ENCODE measurements around the gene MBOAT2.

Gene MBOAT2

DNA sequence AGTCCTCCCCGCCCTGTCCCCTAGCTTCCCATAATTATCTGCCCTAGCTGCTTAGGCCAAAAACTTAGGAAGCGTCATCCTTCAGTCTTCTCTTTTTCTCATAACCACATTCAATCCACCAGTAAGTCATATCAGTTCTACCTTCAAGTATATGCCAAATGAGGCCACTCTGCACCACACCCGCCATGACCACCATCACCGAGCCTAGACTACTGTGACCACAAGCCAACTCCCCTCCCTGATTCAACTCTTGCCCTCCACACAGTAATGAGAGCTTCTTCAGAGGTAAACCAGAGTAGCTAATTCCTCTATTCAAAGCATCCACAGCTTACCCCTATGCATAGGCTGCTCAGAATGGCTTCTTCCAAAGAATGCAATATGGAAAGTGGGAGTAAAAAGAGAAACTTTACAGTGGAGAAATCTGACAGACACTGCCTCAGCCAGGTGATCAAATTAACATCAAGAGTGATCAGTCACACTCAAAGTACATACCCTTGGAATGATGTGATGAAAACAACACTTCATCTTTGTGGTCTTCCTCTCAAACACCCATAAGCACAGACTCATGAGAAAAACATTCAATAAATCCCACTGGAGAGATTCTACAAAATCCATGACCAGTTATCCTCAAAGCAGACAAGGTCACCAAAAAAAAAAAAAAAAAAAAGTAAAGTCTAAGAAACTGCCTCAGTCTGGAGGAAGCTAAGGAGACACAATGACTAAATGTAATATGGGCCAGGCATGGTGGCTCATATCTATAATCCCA lies 17.7 kb downstream of the MBOAT2 start:
- TF ChIP-seq, protein P1, sequence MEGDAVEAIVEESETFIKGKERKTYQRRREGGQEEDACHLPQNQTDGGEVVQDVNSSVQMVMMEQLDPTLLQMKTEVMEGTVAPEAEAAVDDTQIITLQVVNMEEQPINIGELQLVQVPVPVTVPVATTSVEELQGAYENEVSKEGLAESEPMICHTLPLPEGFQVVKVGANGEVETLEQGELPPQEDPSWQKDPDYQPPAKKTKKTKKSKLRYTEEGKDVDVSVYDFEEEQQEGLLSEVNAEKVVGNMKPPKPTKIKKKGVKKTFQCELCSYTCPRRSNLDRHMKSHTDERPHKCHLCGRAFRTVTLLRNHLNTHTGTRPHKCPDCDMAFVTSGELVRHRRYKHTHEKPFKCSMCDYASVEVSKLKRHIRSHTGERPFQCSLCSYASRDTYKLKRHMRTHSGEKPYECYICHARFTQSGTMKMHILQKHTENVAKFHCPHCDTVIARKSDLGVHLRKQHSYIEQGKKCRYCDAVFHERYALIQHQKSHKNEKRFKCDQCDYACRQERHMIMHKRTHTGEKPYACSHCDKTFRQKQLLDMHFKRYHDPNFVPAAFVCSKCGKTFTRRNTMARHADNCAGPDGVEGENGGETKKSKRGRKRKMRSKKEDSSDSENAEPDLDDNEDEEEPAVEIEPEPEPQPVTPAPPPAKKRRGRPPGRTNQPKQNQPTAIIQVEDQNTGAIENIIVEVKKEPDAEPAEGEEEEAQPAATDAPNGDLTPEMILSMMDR (IDR thresholded peaks at IDR 0.05; ENCODE audit: insufficient read depth, low read length, missing control alignments) = no peak
- no peak overlapping the region for H3K4me3 ChIP-seq (ENCODE audit: low read depth, low read length)
- POLR2A ChIA-PET = interaction anchor here (0.6 kb wide), 1 partner anchor 18 kb away, joined by 5 read pairs; the partner anchor contains the start of gene MBOAT2
- DNase-seq (ENCODE audit: low read depth, low spot score) = no peak
- CTCF ChIA-PET = interaction anchor here (0.6 to 1.4 kb wide), 3 partner anchors 9 to 155 kb away, joined by 3 to 4 read pairs (median 4); no protein-coding TSS in a partner anchor

DNA sequence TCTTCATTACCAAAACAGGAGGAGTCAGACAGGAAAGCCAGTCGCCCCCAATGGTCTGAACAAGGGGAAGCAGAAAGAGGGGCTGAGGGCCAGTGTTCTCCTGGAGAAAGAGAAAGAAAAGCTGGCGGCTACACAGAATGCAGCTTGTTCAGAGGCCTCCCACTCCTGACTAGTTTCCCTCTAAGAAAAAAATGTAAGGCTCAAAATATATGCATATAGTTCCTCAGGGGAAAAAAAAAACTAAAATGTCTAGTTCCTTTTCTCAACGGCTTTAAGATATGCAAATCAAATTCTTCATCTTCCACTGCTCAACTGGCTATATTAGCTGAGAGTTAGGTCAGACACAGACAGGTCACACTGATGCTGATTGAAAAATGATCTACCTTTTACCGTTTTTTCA lies 18.6 kb downstream of the MBOAT2 start:
- ChIA-PET CTCF (interaction anchor here (1.1 to 1.4 kb wide), 2 partner anchors 10 to 156 kb away, joined by 3 to 4 read pairs; no protein-coding TSS in a partner anchor), POLR2A (no interaction called here)
- no peak overlapping the region for H3K4me3 ChIP-seq (ENCODE audit: low read depth, low read length)
- DNase-seq (ENCODE audit: low read depth, low spot score) = no peak
- TF ChIP-seq, protein P1 (IDR thresholded peaks at IDR 0.05; ENCODE audit: insufficient read depth, low read length, missing control alignments) = no peak

DNA sequence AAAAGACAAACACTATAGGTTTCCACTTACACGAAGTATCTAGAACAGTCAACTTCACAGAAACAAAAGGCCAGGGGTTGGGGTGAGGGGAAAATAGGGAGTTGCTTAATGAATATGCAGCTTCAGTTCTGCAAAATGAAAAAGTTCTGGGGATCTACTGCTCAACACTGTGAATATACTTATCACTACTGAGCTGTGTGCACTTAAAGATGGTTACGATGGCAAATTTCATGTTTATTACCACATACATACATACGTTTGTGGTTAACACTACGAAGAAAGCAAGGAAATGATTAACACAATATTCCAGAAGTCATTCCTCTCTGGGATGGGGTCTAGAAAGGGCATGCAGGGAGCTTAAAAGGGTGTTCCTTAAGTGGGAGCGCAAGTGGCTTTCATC lies 19.3 kb downstream of the MBOAT2 start:
- DNase-seq (ENCODE audit: low read depth, low spot score) = no peak
- no peak overlapping the region; the same call in 1 of the 2 replicates for H3K4me3 ChIP-seq (ENCODE audit: low read depth, low read length)
- ChIA-PET CTCF (interaction anchor here (1.1 kb wide), 1 partner anchor 9 kb away, joined by 3 read pairs; no protein-coding TSS in a partner anchor), POLR2A (interaction anchor here (1.0 kb wide), 1 partner anchor 128 kb away, joined by 3 read pairs; no protein-coding TSS in a partner anchor)
- TF ChIP-seq, protein P1 (IDR thresholded peaks at IDR 0.05; ENCODE audit: insufficient read depth, low read length, missing control alignments) = no peak

DNA sequence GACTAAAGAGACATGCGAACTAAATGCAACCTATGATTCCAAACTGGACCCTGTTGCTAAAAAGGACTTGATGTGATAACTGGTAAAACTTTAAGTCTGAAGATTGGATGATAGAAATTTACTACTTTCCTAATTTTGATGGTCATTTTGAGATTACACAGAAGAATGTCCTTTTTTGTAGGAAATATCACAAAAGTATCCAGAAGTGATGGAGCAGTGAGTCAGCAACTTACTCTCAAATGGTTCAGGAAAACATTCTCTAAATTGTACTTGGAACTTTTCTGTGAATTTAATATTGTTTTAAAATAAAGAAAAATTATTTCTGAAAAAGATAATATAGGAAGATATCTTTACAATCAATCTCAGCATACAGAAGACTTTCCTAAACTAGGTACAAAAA lies 19.9 kb downstream of the MBOAT2 start:
- no peak for DNase-seq (ENCODE audit: low read depth, low spot score)
- POLR2A ChIA-PET = interaction anchor here (1.0 kb wide), 1 partner anchor 129 kb away, joined by 3 read pairs; no protein-coding TSS in a partner anchor
- TF ChIP-seq, protein P1 (IDR thresholded peaks at IDR 0.05; ENCODE audit: insufficient read depth, low read length, missing control alignments) = no peak
- CTCF ChIA-PET = no interaction called here
- H3K4me3 ChIP-seq (ENCODE audit: low read depth, low read length) = no peak overlapping the region

DNA sequence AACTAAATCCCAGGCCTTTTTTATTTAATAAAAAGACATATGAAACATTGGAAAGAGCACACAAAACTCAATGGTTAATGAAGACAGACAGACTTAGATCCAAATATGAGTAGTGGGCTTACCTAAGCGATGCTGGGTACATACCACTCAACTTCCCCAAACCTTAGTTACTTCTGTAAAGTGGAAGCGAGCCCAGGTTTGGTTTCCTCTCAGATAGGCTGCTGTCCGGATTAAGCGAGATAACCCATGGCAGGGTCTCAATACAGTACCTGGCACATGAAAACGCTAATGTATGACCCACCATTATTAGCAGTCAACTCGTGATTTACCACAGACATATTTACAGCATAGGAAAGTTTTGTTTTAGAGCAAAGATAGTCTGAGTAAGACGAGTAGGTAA lies 21.6 kb downstream of the MBOAT2 start:
- ChIA-PET POLR2A (no interaction called here), CTCF (no interaction called here)
- TF ChIP-seq, protein P1 (IDR thresholded peaks at IDR 0.05; ENCODE audit: insufficient read depth, low read length, missing control alignments) = no peak
- no peak overlapping the region for H3K4me3 ChIP-seq (ENCODE audit: low read depth, low read length)
- no peak for DNase-seq (ENCODE audit: low read depth, low spot score)

DNA sequence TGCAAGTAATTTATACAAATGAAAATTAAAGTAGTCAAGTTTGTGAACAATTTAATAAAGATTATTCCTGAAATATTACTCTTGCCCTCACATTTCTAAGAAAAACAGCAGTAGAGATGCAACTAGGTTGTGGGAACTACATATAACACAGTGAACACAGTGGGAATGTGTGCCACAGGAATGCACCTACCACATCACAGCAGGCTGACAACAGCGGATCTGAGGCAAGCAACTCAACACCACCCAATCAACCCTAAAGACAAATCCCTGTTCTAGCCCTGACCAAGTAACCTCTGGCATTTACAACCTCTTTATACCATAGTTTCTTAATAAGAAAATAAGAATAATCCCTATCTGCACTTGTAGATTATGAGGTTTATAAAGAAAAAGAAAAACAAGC lies 23.4 kb downstream of the MBOAT2 start:
- ChIA-PET POLR2A (no interaction called here), CTCF (no interaction called here)
- TF ChIP-seq, protein P1 (IDR thresholded peaks at IDR 0.05; ENCODE audit: insufficient read depth, low read length, missing control alignments) = no peak
- DNase-seq (ENCODE audit: low read depth, low spot score) = no peak
- H3K4me3 ChIP-seq (ENCODE audit: low read depth, low read length) = no peak overlapping the region

Data from AG04449 (cell line).